ENCODE measurements around the gene ACOT7.

GRCh38 chr1:6287029-6287428 lies 106.5 kb downstream of the ACOT7 start:
- TF ChIP-seq CTCF (IDR thresholded peaks at IDR 0.05) (no peak), EP300 (IDR thresholded peaks at IDR 0.05) (no peak), POLR2A (IDR thresholded peaks at IDR 0.05) (no peak)
